ENCODE results near the gene NUP210.

DNA sequence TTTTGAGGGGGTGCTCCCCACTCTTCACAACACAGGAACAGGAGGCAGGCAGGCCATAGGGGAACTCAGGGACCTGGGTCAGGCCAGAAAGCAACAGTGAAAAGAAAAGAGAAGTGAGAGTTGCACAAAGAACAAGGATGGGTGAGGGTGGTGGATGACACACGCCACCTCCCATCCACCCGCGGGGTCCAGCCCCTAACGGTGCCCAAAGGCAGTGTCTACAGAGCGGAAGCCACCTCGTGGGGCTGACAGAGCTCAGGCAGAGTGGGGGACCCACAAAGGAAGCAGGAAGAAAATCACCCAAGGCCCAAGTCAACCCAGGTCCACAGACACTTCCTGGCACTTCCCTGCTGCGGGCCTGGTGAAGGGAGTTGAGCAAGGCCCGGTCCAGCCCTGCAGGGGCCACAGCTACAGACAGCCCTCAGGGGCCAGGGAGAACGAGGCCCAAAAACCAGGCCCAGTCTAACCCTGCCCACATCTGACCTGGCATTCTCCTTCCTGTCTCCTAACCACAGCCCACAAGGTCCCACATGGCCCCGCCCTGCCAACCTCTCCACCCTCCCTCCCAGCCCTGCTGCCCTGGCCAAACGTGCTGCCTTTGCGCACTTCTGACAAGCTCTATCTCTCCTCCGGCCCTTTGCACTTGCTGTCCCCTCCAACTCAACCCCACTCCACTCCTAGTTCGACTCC lies 5.9 kb downstream of the NUP210 start:
- TF ChIP-seq GATA2 (IDR thresholded peaks at IDR 0.05; ENCODE audit: low read depth, low read length) (no peak), GATA3 (IDR thresholded peaks at IDR 0.05; ENCODE audit: low read depth, low read length) (no peak)
